Measurements from ENCODE around the gene PIK3CA.
A peak's percentile ranks its signal among the peaks of the same experiment; 100 is the strongest.
"Not testable (repeated sequence)": the region's sequence is repeated elsewhere in the genome, so short reads cannot be mapped to it uniquely, and the experiment has no call there.

The PIK3CA gene

DNA sequence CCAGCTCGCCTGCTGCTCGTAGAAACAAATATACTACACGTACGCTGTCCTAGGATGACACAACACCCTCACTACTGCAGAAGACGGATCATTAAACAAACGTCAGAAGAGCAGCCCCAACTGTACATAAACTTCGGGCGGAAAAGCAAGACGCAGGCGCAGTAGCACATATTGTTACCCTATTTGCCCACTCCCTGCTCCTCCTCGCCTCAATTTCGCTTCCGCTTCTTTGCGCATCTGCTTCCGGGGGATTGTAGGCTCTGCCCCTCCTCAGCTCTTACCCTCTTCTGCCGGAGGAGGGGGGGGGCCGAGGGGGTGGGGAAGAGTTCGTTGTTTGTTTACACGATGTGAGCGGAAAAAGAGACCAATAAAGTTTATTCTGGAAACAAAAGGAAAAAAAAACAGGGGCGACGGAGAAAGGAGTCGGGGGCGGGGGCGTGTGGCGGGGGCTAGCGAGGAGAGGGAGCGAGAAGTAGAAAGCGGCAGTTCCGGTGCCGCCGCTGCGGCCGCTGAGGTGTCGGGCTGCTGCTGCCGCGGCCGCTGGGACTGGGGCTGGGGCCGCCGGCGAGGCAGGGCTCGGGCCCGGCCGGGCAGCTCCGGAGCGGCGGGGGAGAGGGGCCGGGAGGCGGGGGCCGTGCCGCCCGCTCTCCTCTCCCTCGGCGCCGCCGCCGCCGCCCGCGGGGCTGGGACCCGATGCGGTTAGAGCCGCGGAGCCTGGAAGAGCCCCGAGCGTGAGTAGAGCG is at the start of gene PIK3CA:
Gene PIK3CA, plus strand, starts transcription at position 485 of the 743 bp plus-strand sequence. CDS start 50,469 bp downstream, outside the sequence.
- peak; percentile 92 for DNase-seq (ENCODE audit: low spot score)
- TF ChIP-seq, protein P1, sequence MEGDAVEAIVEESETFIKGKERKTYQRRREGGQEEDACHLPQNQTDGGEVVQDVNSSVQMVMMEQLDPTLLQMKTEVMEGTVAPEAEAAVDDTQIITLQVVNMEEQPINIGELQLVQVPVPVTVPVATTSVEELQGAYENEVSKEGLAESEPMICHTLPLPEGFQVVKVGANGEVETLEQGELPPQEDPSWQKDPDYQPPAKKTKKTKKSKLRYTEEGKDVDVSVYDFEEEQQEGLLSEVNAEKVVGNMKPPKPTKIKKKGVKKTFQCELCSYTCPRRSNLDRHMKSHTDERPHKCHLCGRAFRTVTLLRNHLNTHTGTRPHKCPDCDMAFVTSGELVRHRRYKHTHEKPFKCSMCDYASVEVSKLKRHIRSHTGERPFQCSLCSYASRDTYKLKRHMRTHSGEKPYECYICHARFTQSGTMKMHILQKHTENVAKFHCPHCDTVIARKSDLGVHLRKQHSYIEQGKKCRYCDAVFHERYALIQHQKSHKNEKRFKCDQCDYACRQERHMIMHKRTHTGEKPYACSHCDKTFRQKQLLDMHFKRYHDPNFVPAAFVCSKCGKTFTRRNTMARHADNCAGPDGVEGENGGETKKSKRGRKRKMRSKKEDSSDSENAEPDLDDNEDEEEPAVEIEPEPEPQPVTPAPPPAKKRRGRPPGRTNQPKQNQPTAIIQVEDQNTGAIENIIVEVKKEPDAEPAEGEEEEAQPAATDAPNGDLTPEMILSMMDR (IDR thresholded peaks at IDR 0.05; ENCODE audit: extremely low read depth, missing control alignments), result no peak

DNA sequence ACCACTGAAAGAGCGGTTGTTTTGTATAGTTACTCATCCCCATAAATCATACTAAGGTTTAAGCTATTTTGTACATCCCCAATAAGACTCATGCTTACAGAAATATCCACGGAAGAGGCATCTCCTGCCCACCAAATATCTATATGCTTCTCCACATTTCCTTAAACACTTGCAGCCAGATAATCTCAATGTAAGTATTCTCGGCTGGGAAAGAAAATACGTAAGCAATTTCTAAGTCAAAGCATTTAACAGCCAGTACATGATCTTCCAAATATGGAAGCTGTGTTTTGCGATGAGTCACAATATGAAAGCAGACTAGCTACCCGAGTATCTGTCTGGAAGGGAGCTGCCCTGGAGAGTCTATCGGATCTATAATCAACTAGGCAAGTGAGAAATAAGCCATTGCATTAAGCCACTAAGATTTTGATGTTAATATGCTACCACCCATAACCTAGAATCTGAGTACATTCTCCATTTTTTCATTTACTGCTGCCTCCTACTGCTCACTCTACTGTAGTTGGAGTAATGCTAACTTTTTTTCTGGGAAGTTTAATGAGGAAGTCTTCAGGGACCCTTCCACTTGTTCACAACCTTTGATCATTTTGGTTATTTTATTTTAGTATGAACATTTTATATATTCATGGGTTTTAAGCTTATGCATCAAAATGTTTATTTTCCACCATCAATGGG is 49.6 kb upstream of the PIK3CA start:
- DNase-seq (ENCODE audit: low spot score), result no peak
- TF ChIP-seq, protein P1 (IDR thresholded peaks at IDR 0.05; ENCODE audit: extremely low read depth, missing control alignments), result no peak

DNA sequence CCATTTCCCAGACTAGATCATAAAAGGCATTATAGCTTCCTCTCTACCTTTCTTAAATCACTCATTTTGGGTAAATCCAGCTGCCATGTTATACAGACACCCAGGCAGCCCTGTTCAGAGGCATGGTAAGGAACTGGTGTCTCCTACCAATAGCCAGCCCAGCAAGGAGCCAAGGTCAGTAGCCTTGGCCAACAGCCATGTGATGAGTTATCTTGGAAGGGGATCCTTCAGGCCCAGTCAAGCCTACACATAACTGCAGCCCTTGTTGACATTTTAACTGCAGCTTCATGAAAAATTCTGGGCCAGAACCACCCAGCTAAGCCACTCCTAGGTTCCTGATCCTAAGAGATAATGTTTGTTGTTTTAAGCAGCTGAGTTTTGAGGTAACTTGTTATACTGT is 47.5 kb upstream of the PIK3CA start:
- TF ChIP-seq, protein P1 (IDR thresholded peaks at IDR 0.05; ENCODE audit: extremely low read depth, missing control alignments), result no peak
- DNase-seq (ENCODE audit: low spot score), result no peak

DNA sequence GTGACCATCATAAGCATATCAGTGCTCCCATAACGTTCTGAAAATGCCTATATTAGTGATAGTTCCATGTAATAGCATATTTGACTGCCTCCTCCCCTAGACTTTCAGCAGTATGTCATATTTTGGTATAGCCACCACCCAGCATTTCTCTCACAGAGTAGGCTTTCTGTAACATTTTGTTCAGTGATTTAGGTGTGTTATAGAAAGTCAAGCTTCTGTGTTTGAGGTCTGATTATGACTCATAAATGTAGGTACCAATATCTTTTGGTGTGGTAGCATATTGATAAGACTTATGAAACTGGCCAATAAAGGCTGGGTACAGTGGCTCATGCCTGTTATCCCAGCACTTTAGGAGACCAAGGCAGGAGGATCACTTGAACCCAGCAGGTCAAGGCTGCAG is 42.3 kb upstream of the PIK3CA start:
- DNase-seq (ENCODE audit: low spot score), result no peak
- TF ChIP-seq, protein P1 (IDR thresholded peaks at IDR 0.05; ENCODE audit: extremely low read depth, missing control alignments), result no peak

DNA sequence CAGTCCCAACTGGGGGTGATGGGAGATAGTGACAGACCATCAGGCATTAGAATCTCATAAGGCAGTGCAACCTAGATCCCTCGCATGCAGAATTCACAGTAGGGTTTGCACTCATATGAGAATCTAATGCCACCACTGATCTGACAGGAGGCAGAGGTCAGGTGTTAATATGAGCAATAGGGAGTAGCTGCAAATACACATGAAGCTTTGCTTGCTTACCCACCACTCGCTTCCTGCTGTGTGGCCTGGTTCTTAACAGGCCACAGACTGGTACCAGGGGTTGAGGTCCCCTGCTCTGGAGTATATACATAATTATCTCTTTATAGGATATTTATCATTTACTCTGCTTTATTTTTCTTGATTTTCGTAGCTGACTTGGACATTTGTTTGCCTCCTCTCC is 40.5 kb upstream of the PIK3CA start:
- DNase-seq (ENCODE audit: low spot score), result no peak
- TF ChIP-seq, protein P1 (IDR thresholded peaks at IDR 0.05; ENCODE audit: extremely low read depth, missing control alignments), result no peak

DNA sequence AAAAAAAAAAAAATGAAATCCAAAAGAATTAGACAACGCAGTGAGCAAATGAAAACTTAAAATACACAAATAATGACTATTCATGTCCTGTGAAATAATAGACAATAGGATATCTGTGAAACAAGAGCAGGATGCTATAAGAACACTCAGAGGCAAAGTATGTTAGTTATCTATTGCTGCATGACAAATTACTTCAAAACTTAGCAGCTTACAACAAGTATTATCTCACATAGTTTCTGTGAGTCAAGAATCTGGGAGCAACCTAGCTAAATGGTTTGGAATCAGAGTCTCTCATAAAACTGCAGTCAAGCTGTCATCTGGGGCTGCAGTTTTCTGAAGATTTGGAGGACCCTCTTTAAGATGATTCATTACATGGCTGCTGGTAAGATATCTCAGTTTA is 40.1 kb upstream of the PIK3CA start:
- TF ChIP-seq, protein P1 (IDR thresholded peaks at IDR 0.05; ENCODE audit: extremely low read depth, missing control alignments), result no peak
- DNase-seq (ENCODE audit: low spot score), result no peak

DNA sequence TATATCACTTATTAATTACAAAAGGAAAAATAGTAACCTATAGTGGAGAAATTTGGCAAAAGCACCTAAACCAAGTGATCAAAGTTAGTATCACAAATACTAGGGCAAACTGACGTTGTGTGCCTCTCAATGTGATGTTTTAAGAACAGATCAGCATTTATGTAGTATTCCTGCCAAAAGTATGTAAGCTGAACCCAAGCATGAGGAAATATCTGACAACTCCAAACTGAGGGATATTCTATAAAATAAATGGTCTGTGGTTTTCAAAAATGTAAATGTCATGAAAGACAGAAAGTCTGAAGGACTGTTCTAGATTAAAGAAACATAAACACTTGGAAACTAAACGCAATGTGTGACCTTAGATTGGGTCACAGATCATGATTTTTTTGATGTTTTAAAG is 34.3 kb upstream of the PIK3CA start:
- DNase-seq (ENCODE audit: low spot score), result no peak
- TF ChIP-seq, protein P1 (IDR thresholded peaks at IDR 0.05; ENCODE audit: extremely low read depth, missing control alignments), result no peak

DNA sequence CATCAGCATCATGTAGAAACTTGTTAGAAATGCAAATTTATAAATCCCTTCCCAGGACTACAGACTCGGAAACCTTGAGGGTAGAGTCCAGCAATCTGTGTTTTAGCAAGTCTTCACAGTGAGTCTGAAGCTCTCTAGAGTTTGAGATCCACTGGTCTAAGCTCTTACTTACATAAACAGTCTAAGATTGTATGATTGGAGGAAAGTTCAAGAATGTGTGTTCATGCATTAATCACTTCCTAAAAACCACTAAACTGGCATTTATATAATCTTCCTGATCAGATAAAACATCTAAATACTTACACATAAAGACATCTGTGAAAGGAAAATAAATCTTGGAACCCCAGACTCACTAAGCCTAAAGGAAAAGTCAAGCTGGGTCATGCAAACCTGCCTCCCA is 32.7 kb upstream of the PIK3CA start:
- DNase-seq (ENCODE audit: low spot score), result not testable (repeated sequence)
